HG03432 (cell line): ENCODE measurements around the gene OTUD5.
"Not testable (repeated sequence)": the region's sequence is repeated elsewhere in the genome, so short reads cannot be mapped to it uniquely, and the experiment has no call there.

ENCODE experiments used
- ATAC-seq: cut with Tn5 transposase; IDR thresholded peaks from one replicate; pipeline ENCODE4 v1.9.1; 2021; ENCODE audit warnings: mild to moderate bottlenecking, moderate library complexity; ENCODE audit not compliant: unreplicated experiment

OTUD5 gene

DNA sequence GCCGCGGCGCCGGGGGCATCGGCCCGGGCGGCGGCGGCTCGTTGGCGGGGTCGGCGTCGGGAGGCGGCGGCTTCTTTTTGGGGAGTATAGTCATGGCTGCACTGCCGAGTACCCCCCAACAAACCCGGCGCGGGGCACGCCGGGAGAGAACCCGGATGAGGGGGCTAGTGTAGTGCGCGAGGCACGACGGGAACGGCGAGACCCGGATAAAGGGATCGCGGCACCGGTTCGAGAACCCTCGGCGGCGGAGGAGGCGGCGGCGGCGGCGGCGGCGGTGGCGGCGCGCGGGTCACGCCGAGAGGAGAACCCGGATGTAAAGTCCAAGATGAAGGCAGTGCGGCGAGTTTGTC lies at the start of gene OTUD5:
OTUD5 (minus strand) TSS at position 131 of the 350 bp plus-strand sequence; CDS start at position 94, 37 bp downstream.
- ATAC-seq, result peak; percentile 47

DNA sequence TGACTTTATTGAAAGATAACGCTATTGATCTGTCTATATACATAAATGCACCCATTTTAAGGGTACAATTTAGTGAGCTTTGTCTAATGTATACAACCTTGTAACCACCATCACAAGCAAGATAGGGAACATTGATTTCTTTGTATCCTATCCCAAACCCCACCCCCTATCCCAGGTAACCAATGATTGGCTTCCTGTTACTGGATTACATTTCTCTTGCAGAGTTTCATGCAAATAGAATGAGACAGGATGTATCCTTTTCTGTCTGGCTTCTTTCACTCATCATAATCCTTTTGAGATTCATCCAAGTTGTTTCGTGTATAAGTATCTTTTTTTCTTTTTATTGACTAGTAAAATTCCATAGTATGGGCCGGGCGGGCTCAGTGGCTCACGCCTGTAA lies 46.3 kb upstream of the OTUD5 start:
- no peak for ATAC-seq

- ATAC-seq, result peak; percentile 86
Observed at GRCh38 chrX:49002091-49002935, 44.9 kb upstream of the OTUD5 start, which contains the start of gene GRIPAP1. GRIPAP1 (minus strand) TSS chrX:49002264; CDS start chrX:49002229, 35 bp downstream.

DNA sequence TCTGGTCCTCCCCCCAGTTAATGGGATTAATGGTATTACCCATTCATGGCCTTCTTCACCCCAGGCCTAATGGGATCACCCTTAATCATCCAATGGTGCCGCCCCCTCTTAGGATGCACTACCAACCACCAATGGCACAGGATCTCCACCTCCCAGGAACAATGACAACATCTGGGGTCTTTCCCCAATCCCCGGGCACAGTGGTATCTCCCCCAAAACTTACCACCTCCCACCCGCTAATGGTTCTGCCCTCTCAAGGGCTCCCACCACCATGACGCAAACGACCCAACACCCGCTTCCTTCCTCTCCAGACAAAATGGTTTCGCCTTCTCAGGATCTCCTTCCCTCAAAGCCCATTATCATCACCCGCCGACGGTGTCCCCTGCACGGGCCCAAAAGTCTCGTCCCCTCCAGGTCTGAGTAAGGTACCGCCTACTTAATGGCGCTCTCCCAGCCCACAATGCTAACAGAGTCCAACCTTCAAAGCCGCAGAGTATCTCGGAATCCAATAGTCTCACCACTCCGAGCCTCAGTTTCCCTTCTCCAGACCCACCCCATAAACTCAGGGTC lies 44.2 kb upstream of the OTUD5 start:
- peak; percentile 36 for ATAC-seq

GRCh38 chrX:49000636-49001035 lies 43.2 kb upstream of the OTUD5 start:
- no peak for ATAC-seq

GRCh38 chrX:48999030-48999429 lies 41.6 kb upstream of the OTUD5 start:
- no peak for ATAC-seq

GRCh38 chrX:48998391-48998790 lies 41.0 kb upstream of the OTUD5 start:
- ATAC-seq, result no peak

- no peak for ATAC-seq
Observed at GRCh38 chrX:48997865-48998264, 40.5 kb upstream of the OTUD5 start.

GRCh38 chrX:48997455-48997854 lies 40.0 kb upstream of the OTUD5 start:
- ATAC-seq, result no peak

GRCh38 chrX:48996969-48997368 lies 39.6 kb upstream of the OTUD5 start:
- no peak for ATAC-seq

- ATAC-seq, result no peak
Observed at GRCh38 chrX:48992341-48992740, 34.9 kb upstream of the OTUD5 start.

GRCh38 chrX:48989483-48989882 lies 32.1 kb upstream of the OTUD5 start:
- ATAC-seq, result no peak

DNA sequence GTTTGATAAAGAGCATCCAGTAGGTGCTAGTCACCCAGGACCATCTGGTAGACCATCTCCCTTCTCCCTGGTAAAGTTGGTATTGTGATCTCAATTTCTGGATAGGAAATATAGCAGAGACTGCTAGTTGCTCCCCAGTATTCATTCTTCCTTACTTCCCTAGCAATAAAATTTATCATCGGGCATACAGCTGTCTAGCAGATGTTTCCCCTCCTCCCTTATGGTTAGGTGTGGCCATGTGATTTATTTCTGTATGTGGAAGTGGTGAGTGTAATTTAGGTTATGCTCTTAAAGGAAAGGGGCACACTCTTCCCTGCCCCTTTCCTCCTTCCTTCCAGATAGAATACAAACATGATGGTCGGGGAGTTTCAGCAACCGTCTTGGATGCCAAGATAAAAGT lies 26.5 kb upstream of the OTUD5 start:
- ATAC-seq, result no peak

- no peak for ATAC-seq
Observed at GRCh38 chrX:48983081-48983480, 25.7 kb upstream of the OTUD5 start.

DNA sequence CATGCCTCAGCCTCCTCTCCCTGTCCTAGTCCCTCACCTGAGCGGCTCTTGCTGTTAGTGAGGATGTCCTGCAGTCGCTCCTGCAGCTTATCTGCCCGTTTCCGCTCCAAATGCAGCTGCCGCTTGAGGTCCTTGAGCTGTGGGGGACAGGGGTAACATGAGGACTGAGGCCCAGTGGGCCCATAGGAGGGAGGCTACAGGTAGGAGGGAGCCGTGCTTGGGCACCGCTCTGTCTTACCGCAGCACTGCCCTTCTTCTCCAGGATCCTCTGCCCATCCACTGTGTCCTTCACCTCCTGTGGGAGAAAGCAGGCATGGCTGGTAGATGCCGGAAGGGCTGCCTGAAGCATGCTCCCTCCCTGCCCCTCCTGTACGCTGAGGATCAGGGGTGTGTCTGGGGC lies 23.8 kb upstream of the OTUD5 start:
- no peak for ATAC-seq

- not testable (repeated sequence) for ATAC-seq
Observed at GRCh38 chrX:48980341-48980740, 22.9 kb upstream of the OTUD5 start.

- no peak for ATAC-seq
Observed at GRCh38 chrX:48978226-48978625, 20.8 kb upstream of the OTUD5 start.

DNA sequence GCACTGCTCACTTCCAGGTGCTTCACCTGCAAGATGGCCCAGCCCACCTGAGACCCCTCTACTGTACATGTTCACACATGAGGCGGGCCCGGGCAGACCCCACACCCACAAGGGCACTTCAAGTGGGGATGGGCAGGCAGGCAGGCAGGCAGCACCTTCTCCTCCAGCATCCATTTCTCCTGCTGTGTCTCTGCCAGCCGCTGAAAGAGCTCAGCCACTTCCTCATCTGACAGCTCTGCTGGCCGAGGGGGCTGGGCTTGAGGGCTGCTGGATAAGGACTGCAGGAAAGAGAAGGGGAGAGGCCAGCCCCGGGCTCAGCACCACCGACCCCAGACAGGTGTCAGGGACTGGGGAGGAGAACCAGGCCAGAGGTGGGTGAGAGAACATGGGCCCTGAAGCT lies 18.7 kb upstream of the OTUD5 start:
- no peak for ATAC-seq

- ATAC-seq, result no peak
Observed at GRCh38 chrX:48975541-48975940, 18.1 kb upstream of the OTUD5 start.

DNA sequence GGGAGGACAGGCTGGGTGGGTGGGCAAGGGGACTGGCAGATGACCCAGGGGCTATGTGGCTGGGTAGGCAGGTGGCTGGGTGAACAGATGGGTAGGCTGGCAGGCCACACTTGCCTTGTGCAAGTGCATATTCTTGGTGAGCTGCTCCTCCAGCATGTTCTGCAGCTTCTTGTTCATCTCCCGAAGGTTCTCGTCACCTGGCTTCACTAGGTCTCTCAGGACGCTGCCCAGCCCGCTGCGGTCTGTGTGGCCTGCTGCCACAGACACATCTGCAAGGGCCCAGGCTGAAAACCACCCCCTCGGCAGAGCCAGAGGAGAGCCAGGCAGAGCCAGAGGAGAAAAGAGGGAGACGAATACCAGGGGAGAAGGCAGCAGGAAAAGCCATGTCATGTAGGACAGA lies 17.6 kb upstream of the OTUD5 start:
- no peak for ATAC-seq

DNA sequence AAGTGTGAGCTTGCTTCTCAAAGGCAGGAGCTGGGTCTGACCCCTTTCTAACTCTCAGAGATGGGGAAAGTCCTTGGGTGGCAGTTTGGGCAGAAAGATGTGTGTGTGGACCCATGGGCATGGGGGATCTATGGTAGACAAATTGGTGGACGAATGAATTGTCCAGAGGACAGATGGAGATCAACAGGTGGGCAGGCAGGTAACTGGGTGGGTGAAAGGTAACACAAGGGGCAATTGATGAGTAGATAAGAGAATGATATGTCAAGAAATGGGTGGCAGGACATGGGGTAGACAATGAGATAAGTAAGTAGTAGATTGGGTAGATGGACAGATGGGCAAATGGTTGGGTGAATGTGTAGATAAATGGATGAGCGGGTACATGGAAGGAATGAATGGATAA lies 17.2 kb upstream of the OTUD5 start:
- ATAC-seq, result no peak

DNA sequence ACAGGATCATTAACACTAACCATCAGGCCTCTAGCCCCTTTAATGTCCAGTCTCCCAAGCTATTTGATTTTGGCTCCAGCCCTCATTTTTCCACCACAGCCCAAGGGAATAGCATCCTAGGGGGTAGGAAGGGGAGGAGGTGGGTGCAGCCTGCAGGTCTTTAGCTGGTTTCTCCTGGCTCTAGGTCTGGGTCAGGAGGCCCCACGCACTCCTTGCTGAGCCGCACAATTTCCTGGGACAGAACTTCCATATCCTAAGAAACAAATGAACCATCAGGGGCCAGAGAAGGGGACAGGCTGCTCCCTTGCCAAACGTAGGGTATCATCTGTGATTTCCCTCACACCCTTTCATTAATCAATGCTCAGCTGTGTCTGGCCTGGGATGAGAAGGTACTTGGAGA lies 16.6 kb upstream of the OTUD5 start:
- no peak for ATAC-seq
